ENCODE results near the gene APOC1.
"Not testable (repeated sequence)": the region's sequence is repeated elsewhere in the genome, so short reads cannot be mapped to it uniquely, and the experiment has no call there.

The APOC1 gene

GRCh38 chr19:44914433-44915206 is at the start of gene APOC1:
Gene APOC1, plus strand, starts transcription at chr19:44914608. Its CDS starts 284 bp downstream, at chr19:44914892.
- FAIRE-seq (peak; percentile 90), DNase-seq (ENCODE audit: insufficient read length, low spot score) (peak; percentile 98)

DNA sequence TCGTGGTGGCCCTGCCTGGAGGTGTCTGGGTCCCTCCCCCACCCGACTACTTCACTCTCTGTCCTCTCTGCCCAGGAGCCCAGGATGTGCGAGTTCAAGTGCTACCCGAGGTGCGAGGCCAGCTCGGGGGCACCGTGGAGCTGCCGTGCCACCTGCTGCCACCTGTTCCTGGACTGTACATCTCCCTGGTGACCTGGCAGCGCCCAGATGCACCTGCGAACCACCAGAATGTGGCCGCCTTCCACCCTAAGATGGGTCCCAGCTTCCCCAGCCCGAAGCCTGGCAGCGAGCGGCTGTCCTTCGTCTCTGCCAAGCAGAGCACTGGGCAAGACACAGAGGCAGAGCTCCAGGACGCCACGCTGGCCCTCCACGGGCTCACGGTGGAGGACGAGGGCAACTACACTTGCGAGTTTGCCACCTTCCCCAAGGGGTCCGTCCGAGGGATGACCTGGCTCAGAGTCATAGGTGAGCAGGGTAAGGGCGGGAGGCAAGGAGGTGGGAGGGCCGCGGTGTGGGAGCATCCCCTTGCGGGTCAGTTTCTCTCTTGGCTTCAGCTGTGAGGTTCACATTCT is 49.1 kb upstream of the APOC1 start:
- DNase-seq (ENCODE audit: insufficient read length, low spot score): no peak
- FAIRE-seq: no peak

DNA sequence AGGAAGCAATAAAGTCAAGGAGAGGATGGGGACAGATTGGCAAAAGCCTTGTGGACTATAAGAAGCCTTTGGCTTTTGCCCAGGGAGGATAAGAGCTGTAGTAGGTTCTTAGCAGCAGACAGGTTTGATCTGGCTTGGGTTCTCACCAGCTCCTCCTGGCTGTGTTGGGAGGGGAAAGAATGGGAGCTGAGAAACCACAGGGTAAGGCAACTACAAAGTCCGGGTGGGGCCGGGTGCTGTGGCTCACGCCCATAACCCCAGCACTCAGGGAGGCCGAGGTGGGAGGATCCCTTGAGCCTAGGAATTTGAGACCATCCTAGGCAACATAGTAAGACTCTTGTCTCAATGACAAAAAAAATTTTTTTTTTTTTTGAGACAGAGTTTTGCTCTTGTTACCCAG is 47.7 kb upstream of the APOC1 start:
- no peak for FAIRE-seq
- DNase-seq (ENCODE audit: insufficient read length, low spot score): no peak

- no peak for FAIRE-seq
- DNase-seq (ENCODE audit: insufficient read length, low spot score): no peak
Observed at GRCh38 chr19:44867578-44867977, 46.8 kb upstream of the APOC1 start.

DNA sequence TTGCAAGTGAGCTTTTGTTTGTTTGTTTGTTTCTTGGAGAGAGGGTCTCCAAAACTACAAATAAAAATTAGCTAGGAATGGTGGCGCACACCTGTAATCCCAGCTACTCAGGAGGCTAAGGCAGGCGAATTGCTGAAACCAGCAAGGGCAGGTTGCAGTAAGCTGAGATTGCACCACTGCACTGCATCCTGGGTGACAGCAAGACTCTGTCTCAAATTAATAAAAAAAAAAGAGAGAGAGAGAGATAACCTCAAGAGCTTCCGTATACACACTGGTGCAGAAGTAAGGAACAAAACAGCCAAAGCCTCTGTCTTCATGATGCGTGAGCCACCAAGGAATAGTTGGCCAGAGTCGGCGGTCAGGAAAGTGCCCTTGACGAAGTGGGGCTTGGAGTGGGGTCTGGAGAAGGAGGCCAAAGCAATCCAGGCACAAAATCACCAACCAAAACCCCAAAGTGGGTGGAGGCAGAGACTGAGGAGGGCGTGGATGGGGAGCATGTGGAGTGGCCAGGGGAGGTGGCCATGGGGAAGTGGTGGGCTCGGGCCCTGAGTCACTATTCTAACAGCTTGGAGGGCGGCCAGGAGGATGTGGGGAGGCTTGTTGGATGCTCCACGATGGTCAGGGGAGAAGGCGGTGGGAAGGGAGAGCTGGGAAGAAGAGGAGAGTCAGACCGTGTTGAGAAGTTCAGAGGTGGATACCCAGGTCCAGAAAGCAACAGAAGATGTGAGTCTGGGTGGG is 44.5 kb upstream of the APOC1 start:
- FAIRE-seq: no peak
- no peak for DNase-seq (ENCODE audit: insufficient read length, low spot score)

DNA sequence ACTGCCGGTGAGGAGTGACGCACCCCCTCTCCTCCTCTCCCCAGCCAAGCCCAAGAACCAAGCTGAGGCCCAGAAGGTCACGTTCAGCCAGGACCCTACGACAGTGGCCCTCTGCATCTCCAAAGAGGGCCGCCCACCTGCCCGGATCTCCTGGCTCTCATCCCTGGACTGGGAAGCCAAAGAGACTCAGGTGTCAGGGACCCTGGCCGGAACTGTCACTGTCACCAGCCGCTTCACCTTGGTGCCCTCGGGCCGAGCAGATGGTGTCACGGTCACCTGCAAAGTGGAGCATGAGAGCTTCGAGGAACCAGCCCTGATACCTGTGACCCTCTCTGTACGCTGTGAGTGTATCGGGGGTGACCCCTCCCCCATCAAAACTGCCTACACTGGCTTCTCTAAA is 42.6 kb upstream of the APOC1 start:
- no peak for DNase-seq (ENCODE audit: insufficient read length, low spot score)
- no peak for FAIRE-seq

DNA sequence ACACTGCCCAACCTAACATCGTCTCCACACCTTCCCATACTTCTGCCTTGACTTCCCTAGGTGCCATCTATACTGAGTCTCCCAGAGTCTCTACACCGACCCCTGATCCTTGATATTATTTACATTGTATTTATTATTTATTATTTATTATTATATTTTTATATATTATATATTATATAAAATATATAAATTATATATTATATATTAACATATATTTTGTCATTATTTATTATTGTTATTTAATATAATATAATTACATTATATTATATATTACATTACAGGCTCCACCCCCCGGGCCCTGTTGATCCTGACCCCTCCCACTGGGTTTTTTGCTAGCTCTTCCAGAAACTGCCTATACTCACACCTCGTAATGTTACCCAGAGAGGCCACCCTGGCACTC is 41.7 kb upstream of the APOC1 start:
- no peak for FAIRE-seq
- DNase-seq (ENCODE audit: insufficient read length, low spot score): no peak

DNA sequence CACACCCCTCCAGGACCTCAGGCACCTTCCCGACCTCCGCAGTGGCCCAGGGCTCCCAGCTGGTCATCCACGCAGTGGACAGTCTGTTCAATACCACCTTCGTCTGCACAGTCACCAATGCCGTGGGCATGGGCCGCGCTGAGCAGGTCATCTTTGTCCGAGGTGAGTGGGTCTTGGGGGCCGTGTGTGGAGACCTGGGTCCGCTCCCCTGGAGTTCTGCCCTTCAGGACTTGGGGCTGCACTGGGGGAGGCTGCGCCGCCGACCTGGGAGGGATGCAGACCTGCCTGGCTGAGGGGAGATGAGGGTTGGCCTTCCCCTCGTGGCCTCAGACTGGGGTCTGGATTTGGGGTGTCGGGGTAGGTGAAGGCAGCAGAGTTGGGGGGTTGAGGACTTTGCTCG is 40.1 kb upstream of the APOC1 start:
- FAIRE-seq (no peak), DNase-seq (ENCODE audit: insufficient read length, low spot score) (no peak)

DNA sequence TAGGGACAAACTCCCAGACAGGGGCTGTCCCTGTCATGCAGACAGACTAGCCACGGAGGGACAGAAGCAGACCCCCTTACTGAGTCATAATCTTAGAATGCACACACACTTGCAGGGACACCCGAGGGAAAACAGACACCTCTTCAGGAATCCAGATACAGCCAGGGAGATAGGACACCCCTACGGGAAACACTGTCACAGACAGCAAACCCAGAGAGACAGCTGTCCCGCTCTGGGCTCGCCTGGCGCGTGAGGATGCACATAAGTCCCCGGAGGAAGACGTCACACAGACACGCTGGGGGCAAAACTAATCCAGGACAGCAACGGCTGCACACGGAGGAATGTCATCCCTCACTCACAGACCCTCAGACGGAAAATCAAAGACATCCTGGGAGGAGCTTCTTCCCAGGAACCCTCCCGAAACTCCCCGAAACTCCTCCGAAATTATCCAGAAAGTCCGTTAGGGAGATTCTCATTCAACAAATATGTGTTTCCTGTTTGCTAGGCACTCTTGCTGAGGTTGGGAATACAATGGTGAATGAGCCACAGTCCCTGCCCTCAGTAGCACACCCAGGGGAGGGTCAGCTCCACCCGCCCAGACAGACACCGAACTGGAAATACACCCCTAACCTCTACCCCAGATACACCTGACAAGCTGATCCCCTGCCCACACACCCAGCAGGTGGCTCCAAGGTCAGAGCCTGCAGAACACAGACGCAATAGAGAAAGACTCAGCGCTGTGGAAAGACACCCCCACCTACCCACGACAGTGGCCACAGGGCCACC is 38.5 kb upstream of the APOC1 start:
- FAIRE-seq: no peak
- no peak for DNase-seq (ENCODE audit: insufficient read length, low spot score)

GRCh38 chr19:44876930-44877535 is 37.4 kb upstream of the APOC1 start:
- no peak for DNase-seq (ENCODE audit: insufficient read length, low spot score)
- FAIRE-seq: no peak

GRCh38 chr19:44878120-44878865 is 36.1 kb upstream of the APOC1 start:
- FAIRE-seq: no peak
- no peak for DNase-seq (ENCODE audit: insufficient read length, low spot score)

- DNase-seq (ENCODE audit: insufficient read length, low spot score) (no peak), FAIRE-seq (no peak)
Observed at GRCh38 chr19:44879309-44880065, 34.9 kb upstream of the APOC1 start.

- DNase-seq (ENCODE audit: insufficient read length, low spot score) (no peak), FAIRE-seq (no peak)
Observed at GRCh38 chr19:44882063-44882462, 32.3 kb upstream of the APOC1 start.

DNA sequence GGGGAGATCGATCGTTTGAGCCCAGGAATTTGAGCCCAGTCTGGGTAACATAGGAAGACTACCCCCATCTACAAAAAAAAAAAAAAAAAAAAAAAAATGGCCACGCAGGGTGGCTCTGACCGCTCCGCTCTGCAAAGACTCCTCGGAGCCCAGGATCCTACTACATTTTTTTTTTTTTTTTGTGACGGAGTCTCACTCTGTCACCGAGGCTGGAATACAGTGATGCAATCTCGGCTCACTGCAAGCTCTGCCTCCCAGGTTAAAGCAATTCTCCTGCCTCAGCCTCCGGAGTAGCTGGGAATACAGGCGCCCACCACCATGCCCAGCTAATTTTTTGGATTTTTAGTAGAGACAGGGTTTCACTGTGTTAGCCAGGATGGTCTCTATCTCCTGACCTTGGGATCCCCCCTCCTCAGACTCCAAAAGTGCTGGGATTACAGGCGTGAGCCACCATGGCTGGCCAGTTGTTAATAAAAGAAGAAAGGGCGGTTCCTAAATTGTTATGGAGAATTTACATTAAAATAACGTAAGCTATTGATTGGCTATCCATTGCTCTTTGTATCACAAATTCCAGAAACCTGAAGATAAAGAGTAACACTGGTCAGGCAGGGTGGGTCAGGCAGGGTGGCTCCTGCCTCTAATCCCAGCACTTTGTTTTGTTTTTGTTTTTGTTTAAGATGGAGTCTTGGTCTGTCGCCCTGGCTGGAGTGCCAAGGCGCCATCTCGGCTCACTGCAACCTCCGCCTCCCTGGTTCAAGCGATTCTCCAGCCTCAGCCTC is 31.6 kb upstream of the APOC1 start:
- not testable (repeated sequence) for DNase-seq (ENCODE audit: insufficient read length, low spot score); FAIRE-seq

DNA sequence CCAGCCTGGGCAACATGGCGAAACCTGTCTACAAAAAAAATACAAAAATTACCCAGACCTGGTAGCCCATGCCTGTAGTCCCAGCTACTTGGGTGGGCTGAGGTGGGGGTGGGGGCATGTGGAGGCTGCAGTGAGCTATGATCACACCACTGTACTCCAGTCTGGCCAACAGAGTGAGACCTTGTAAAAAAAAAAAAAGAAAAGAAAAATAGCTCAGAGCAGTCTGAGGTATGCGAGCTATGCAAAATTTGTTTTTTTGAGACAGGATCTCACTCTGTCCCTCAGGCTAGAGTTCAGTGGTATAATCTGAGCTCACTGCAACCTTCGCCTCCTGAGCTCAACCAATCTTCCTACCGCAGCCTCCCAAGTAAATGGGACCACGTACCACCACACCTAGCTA is 30.5 kb upstream of the APOC1 start:
- no peak for DNase-seq (ENCODE audit: insufficient read length, low spot score)
- FAIRE-seq: no peak

DNA sequence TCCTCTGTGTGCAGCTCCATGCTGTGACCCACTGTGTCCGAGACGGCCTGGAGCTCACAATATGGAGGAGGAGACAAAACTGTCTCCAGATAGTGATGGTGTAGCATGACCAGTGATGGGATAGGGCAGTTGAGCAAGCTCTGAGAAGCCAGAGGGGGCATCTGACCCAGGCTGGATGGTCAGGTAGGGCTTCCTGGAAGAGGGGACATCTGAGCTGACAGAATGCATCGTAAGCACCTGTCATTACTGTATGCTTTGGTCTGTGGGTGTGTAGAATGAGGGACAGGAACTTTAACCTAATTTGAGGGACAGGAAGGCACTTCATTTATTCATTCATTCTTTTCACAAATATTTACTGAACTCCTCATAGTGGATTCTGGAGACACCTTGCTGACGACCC is 29.8 kb upstream of the APOC1 start:
- no peak for DNase-seq (ENCODE audit: insufficient read length, low spot score)
- no peak for FAIRE-seq

DNA sequence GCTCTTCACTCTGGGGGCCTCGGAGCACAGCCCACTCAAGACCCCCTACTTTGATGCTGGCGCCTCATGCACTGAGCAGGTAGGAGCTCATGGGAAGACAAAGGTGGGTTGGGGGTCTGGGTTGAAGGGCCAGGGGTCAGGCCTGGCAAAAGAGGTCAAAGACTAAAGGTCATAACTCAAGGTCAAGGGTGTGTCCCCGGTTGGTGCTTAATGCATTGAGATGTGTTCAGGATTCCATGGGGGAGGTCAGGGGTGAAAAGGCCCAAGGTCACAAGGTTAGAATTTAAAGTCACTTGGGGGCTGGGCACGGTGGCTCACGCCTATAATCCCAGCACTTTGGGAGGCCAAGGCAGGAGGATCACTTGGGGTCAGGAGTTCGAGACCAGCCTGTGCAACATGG is 28.3 kb upstream of the APOC1 start:
- no peak for FAIRE-seq

DNA sequence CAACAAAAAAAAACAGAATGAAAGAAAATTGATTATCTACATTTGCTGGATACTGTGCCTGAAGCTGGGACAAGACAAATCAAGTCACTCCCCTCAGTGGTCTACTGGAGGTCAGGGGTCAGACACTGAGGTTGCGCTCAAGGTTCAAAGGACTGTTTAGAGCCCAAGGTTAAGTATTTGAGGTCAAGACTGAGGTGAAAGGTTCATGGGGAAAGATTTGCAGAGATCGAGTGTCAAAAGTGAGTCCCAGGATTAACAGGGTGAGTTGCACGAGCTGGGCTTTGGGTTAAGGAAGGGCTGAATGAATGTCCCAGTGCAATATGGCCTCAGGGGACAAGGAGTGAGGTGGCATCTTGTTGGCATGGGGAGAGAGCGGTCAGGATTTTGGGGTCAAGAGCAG is 26.8 kb upstream of the APOC1 start:
- DNase-seq (ENCODE audit: insufficient read length, low spot score): no peak
- no peak for FAIRE-seq

More for the DNA sequence above, 28.3 kb upstream of the APOC1 start:
- DNase-seq (ENCODE audit: insufficient read length, low spot score): no peak
